Skeletal muscle tissue (tissue), 4 donors: ENCODE data around the gene ULBP2. TPM values are rescaled to one million over a fixed set of nuclear protein-coding genes. Genes with fewer than 3 reads are reported as not detected.
"Not testable (repeated sequence)": the region's sequence is repeated elsewhere in the genome, so short reads cannot be mapped to it uniquely, and the experiment has no call there.

Experiments
- H3K27ac ChIP-seq: one replicate; pipeline ENCODE4 v1.7.0; 2013; ENCODE audit warnings: mild to moderate bottlenecking, low read depth, low read length, inconsistent platforms
- H3K27me3 ChIP-seq, 3 donors: one replicate each; pipeline ENCODE4 v1.7.0; 2013; ENCODE audit warnings: low read length in 3 of 3; ENCODE audit not compliant: control insufficient read depth in 3 of 3, insufficient read depth in 3 of 3
- H3K36me3 ChIP-seq, 3 donors: one replicate each; pipeline ENCODE4 v1.7.0; 2013; ENCODE audit warnings: low read length in 3 of 3; ENCODE audit not compliant: control insufficient read depth in 3 of 3, insufficient read depth in 3 of 3
- H3K4me1 ChIP-seq, 3 donors: one replicate each; pipeline ENCODE4 v1.7.0; 2013; ENCODE audit warnings: low read length in 3 of 3, mild to moderate bottlenecking in 3 of 3; ENCODE audit not compliant: control insufficient read depth in 3 of 3, insufficient read depth in 3 of 3
- H3K4me3 ChIP-seq, 3 donors: one replicate each; pipeline ENCODE4 v1.7.0; 2013; ENCODE audit warnings: low read length in 3 of 3
- H3K9ac ChIP-seq, 3 donors: one replicate each; pipeline ENCODE4 v1.7.0; 2013; ENCODE audit warnings: low read length in 3 of 3, mild to moderate bottlenecking in 3 of 3, moderate library complexity in 2 of 3, low read depth in 1 of 3
- H3K9me3 ChIP-seq, 3 donors: one replicate each; pipeline ENCODE4 v1.7.0; 2013; ENCODE audit warnings: low read length in 3 of 3; ENCODE audit not compliant: control insufficient read depth in 3 of 3
- total RNA-seq: library from RNA; depleted of rRNA; stranded (reverse); fragments of >200 nt; gene quantifications from one replicate; pipeline ENCODE4 v1.2.3, GENCODE V29; 2014
- donor health status: Osteomylitis.

Gene ULBP2
- total RNA-seq, 1 donor from 2014 or later, result not detected

- not testable (repeated sequence) for H3K4me3 ChIP-seq, H3K9ac ChIP-seq, H3K9me3 ChIP-seq, H3K36me3 ChIP-seq, H3K27ac ChIP-seq, H3K4me1 ChIP-seq
- H3K27me3 ChIP-seq, result peaks cover 26 to 35% (median 32%) of the 10 kb centered on the region in 3 donors
Observed at GRCh38 chr6:149947533-149947932, 5.7 kb downstream of the ULBP2 start.

- H3K4me3 ChIP-seq, result no peak overlapping the region
- no peak overlapping the region for H3K9ac ChIP-seq
- no peaks in the 10 kb centered on the region for H3K9me3 ChIP-seq
- H3K27me3 ChIP-seq, result peaks cover 31 to 39% (median 35%) of the 10 kb centered on the region in 3 donors
- no peaks in the 10 kb centered on the region for H3K4me1 ChIP-seq
- no peak overlapping the region for H3K27ac ChIP-seq
- no peaks in the 10 kb centered on the region for H3K36me3 ChIP-seq
Observed at GRCh38 chr6:149948011-149948410, 6.2 kb downstream of the ULBP2 start.

GRCh38 chr6:149948616-149949015, 6.8 kb downstream of the ULBP2 start:
- no peak overlapping the region for H3K9ac ChIP-seq
- H3K27ac ChIP-seq, result no peak overlapping the region
- H3K36me3 ChIP-seq, result no peaks in the 10 kb centered on the region
- peaks cover 37 to 44% (median 41%) of the 10 kb centered on the region in 3 donors for H3K27me3 ChIP-seq
- H3K9me3 ChIP-seq, result no peaks in the 10 kb centered on the region
- H3K4me3 ChIP-seq, result no peak overlapping the region
- no peaks in the 10 kb centered on the region for H3K4me1 ChIP-seq

GRCh38 chr6:149950423-149950822, 8.6 kb downstream of the ULBP2 start:
- Histone ChIP-seq H3K4me3 (no peak overlapping the region), H3K27me3 (peaks cover 42 to 54% (median 52%) of the 10 kb centered on the region in 3 donors), H3K36me3 (no peaks in the 10 kb centered on the region), H3K27ac (no peak overlapping the region), H3K9ac (no peak overlapping the region), H3K4me1 (peaks cover 0 to 3% (median 0%) of the 10 kb centered on the region in 3 donors), H3K9me3 (no peaks in the 10 kb centered on the region)

- Histone ChIP-seq H3K27me3 (peaks cover 49 to 61% (median 58%) of the 10 kb centered on the region in 3 donors), H3K4me1 (peaks cover 0 to 3% (median 0%) of the 10 kb centered on the region in 3 donors)
Observed at GRCh38 chr6:149951096-149951495, 9.3 kb downstream of the ULBP2 start.

GRCh38 chr6:149951626-149952025, 9.8 kb downstream of the ULBP2 start:
- no peak overlapping the region for H3K27ac ChIP-seq
- no peaks in the 10 kb centered on the region for H3K36me3 ChIP-seq
- no peak overlapping the region for H3K9ac ChIP-seq
- H3K4me3 ChIP-seq, result no peak overlapping the region
- peaks cover 0 to 3% (median 0%) of the 10 kb centered on the region in 3 donors for H3K4me1 ChIP-seq
- no peaks in the 10 kb centered on the region for H3K9me3 ChIP-seq
- peaks cover 51 to 63% (median 60%) of the 10 kb centered on the region in 3 donors for H3K27me3 ChIP-seq

More at GRCh38 chr6:149951096-149951495, 9.3 kb downstream of the ULBP2 start:
- H3K36me3 ChIP-seq, result no peaks in the 10 kb centered on the region
- H3K9me3 ChIP-seq, result no peaks in the 10 kb centered on the region
- H3K9ac ChIP-seq, result no peak overlapping the region
- H3K4me3 ChIP-seq, result no peak overlapping the region
- H3K27ac ChIP-seq, result no peak overlapping the region

GRCh38 chr6:149953390-149953789, 11.6 kb downstream of the ULBP2 start:
- not testable (repeated sequence) for H3K9me3 ChIP-seq, H3K36me3 ChIP-seq, H3K9ac ChIP-seq, H3K27ac ChIP-seq, H3K4me3 ChIP-seq, H3K4me1 ChIP-seq
- H3K27me3 ChIP-seq, result peaks cover 51 to 61% (median 61%) of the 10 kb centered on the region in 3 donors

GRCh38 chr6:149953934-149954327, 12.1 kb downstream of the ULBP2 start:
- not testable (repeated sequence) for H3K4me1 ChIP-seq, H3K4me3 ChIP-seq, H3K27ac ChIP-seq, H3K36me3 ChIP-seq, H3K9ac ChIP-seq, H3K9me3 ChIP-seq
- H3K27me3 ChIP-seq, result peaks cover 48 to 61% (median 57%) of the 10 kb centered on the region in 3 donors

- H3K4me3 ChIP-seq, H3K9me3 ChIP-seq, H3K4me1 ChIP-seq, H3K9ac ChIP-seq, H3K36me3 ChIP-seq, H3K27ac ChIP-seq: not testable (repeated sequence)
- peaks cover 48 to 64% (median 61%) of the 10 kb centered on the region in 3 donors for H3K27me3 ChIP-seq
Observed at GRCh38 chr6:149954328-149954983, 12.6 kb downstream of the ULBP2 start.

GRCh38 chr6:149954984-149955653, 13.3 kb downstream of the ULBP2 start:
- peaks cover 48 to 66% (median 58%) of the 10 kb centered on the region in 3 donors for H3K27me3 ChIP-seq
- H3K27ac ChIP-seq, H3K36me3 ChIP-seq, H3K9ac ChIP-seq, H3K4me3 ChIP-seq, H3K9me3 ChIP-seq, H3K4me1 ChIP-seq: not testable (repeated sequence)
